ENCODE results near the gene ASIC5. TPM values are rescaled to one million over a fixed set of nuclear protein-coding genes. Genes with fewer than 3 reads are reported as not detected.

ASIC5 gene
- total RNA-seq, 1 donor: not detected

DNA sequence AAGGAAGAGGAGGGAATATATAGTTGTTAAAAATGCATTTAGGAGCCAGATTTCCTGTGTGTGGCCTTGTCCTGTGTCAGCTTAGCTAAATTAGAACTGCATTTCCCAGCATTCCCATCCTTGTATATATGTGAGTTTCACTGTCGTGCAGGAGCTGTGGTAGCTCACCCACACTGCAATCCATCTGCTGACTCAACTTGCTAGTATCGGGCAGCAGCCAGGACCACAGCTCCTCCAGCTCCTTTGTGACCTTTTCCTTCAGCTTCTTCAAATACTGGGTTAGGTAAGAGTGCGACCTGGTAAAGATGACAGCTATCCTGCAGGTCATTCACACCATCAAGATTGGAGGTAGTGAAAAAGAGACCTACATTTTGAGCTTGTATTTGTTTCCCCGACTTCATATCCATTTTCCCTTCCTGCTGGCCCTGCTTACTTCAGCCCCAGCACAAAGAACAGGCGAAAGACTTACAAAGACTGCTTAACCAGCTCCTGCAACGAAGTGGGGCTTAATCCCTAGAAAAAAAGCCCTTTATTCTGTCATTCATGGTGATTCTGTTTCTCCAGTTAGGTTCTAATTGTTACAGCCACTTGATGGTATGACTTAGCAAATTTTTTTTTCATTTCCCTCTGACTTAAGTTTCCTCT lies 11.4 kb downstream of the ASIC5 start:
- peak; percentile 22 for DNase-seq (ENCODE audit: low read depth)
- H3K4me3 ChIP-seq (ENCODE audit: low read depth, low read length): peak overlapping the region; percentile 10
- no peak for TF ChIP-seq CTCF (IDR thresholded peaks at IDR 0.05; ENCODE audit: insufficient read depth, low read depth, low read length)

DNA sequence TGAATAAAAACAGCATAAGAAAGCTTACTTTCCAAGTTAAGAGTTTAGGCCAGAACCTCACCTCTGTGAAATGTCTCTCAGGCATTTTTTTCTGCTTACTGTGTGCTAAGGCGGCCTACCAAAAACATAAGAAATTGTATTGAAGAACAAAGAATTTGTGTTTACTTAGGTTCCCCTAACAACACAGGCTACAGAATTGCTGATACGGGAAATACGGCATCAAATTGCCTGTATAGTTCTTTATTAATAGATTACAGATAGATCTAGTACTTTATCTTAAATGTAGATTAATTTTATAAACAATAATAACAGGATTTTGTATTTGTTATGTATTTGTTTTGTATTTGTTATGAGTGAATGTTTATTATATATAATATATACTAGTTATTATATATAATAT lies 12.9 kb downstream of the ASIC5 start:
- no peak for DNase-seq (ENCODE audit: low read depth)
- no peak overlapping the region for H3K4me3 ChIP-seq (ENCODE audit: low read depth, low read length)
- TF ChIP-seq CTCF (IDR thresholded peaks at IDR 0.05; ENCODE audit: insufficient read depth, low read depth, low read length): no peak

DNA sequence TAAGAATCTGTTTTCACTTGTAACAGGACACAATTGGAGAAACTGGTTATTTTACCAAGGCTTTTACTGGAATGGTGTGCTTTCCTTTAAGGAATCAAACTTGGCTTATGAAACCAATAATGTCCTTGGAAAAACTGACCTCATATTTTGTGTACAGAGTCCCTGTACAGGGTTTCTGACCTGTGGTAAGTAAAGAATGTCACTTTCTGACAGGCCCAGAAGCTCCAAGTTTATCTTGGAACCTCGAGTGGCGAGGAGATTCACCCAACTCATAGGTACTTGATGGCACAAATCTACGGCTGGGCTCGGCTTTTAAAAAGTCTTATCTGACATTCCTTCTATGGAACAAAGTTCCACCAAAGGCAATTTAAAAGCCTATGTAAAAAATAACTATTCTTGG lies 17.0 kb downstream of the ASIC5 start:
- no peak for TF ChIP-seq CTCF (IDR thresholded peaks at IDR 0.05; ENCODE audit: insufficient read depth, low read depth, low read length)
- DNase-seq (ENCODE audit: low read depth): no peak
- H3K4me3 ChIP-seq (ENCODE audit: low read depth, low read length): no peak overlapping the region

DNA sequence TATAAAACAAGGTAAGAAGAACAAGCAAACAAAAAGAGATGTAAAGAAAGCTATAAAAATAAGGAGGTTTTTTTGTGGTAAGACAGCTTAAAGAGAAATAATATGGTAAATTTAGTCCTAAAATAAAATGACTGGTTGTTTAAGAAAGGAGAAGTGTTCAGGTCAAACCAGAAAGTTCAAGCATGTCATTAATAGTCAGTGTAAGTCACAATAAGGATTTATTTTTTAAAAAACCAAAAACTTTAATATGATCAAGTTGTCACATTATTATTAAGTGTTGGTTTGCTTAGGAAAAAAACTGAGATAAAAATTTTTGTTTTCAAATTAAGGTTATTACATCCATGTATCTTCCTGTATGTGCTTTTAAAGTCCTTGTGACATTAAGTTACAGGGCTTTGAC lies 19.1 kb downstream of the ASIC5 start:
- H3K4me3 ChIP-seq (ENCODE audit: low read depth, low read length): no peak overlapping the region
- no peak for TF ChIP-seq CTCF (IDR thresholded peaks at IDR 0.05; ENCODE audit: insufficient read depth, low read depth, low read length)
- DNase-seq (ENCODE audit: low read depth): no peak

DNA sequence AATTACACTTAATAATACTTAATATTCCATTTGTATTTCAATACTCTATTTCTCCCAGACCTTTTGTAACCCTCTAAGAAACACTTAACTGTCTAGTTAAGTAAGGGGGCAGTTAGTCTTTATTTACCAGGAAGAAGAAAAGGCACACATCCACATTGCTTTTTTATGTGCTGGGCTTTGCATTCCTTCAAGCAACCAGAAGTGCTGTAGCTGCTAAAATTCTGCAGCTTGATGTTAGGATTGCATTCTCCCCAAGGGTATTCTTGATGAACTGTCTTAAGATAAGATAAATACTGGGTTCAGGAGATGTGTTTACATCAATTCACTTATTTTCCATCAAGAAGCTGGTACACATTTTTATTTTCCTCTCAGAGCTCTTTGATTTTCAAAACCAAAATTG lies 24.0 kb downstream of the ASIC5 start:
- TF ChIP-seq CTCF (IDR thresholded peaks at IDR 0.05; ENCODE audit: insufficient read depth, low read depth, low read length): no peak
- DNase-seq (ENCODE audit: low read depth): no peak
- H3K4me3 ChIP-seq (ENCODE audit: low read depth, low read length): no peak overlapping the region

DNA sequence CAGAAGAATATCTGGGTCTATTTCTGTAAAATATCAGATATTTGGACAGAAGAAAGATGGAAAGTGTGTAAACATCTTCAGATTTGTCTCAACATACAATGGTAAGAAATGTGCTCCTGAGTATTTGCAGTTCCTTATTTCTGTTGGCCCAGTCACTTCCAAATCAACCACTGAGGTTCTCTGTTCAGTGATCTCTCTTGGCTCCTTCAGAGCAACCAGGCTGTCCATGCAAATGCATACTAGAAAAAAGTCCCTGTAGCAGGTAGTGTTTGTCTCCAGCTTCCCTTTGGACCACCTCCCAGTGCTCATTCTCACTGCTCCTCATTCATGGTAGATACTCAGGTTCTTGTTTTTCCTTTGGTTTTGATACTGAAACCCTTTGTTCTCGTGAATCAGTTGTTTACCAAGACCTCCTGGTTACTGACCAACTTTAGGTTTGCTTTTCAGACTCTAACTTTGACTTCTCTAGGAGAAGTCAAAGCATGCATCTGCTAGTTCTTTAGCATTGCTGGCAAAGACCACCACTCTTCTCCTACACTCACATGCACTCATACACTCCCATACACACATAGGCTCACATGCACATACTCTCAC lies 28.8 kb downstream of the ASIC5 start:
- DNase-seq (ENCODE audit: low read depth): no peak
- H3K4me3 ChIP-seq (ENCODE audit: low read depth, low read length): no peak overlapping the region
- TF ChIP-seq CTCF (IDR thresholded peaks at IDR 0.05; ENCODE audit: insufficient read depth, low read depth, low read length): no peak

- no peak overlapping the region for H3K4me3 ChIP-seq (ENCODE audit: low read depth, low read length)
- DNase-seq (ENCODE audit: low read depth): no peak
- TF ChIP-seq CTCF (IDR thresholded peaks at IDR 0.05; ENCODE audit: insufficient read depth, low read depth, low read length): no peak
Measured at GRCh38 chr4:155832664-155833063, 33.4 kb downstream of the ASIC5 start.

Data from fibroblast of villous mesenchyme (primary cell).